Endothelial cell (in vitro differentiated cells): ENCODE results near the gene CSRP1. TPM values are rescaled to one million over a fixed set of nuclear protein-coding genes. Genes with fewer than 3 reads are reported as not detected.

Experiments used
- DNase-seq: peaks from one replicate; pipeline ENCODE4 v3.0.0; 2021; ENCODE audit warnings: low spot score
- H3K27ac Mint-ChIP-seq: one replicate; pipeline ENCODE4 v1.8.0; 2021; ENCODE audit warnings: mixed read lengths, inconsistent platforms; ENCODE audit not compliant: unreplicated experiment
- H3K27me3 Mint-ChIP-seq: one replicate; pipeline ENCODE4 v1.8.0; 2021; ENCODE audit warnings: mild to moderate bottlenecking, moderate library complexity, mixed read lengths, inconsistent platforms; ENCODE audit not compliant: unreplicated experiment
- H3K36me3 Mint-ChIP-seq: one replicate; pipeline ENCODE4 v1.8.0; 2021; ENCODE audit warnings: mild to moderate bottlenecking, low read depth, mixed read lengths, inconsistent platforms; ENCODE audit not compliant: unreplicated experiment
- H3K4me1 Mint-ChIP-seq: one replicate; pipeline ENCODE4 v1.8.0; 2021; ENCODE audit warnings: mild to moderate bottlenecking, mixed read lengths, inconsistent platforms; ENCODE audit not compliant: unreplicated experiment
- H3K4me3 Mint-ChIP-seq: one replicate; pipeline ENCODE4 v1.8.0; 2021; ENCODE audit warnings: mild to moderate bottlenecking, mixed read lengths, inconsistent platforms; ENCODE audit not compliant: unreplicated experiment
- H3K9me3 Mint-ChIP-seq: one replicate; pipeline ENCODE4 v1.8.0; 2021; ENCODE audit warnings: mixed read lengths, inconsistent platforms; ENCODE audit not compliant: unreplicated experiment
- CTCF ChIP-seq: fragments of 200-600 bp; sonication (generic); IDR thresholded peaks from one replicate; pipeline ENCODE4 v1.5.0; 2021; ENCODE audit warnings: antibody characterized with exemption; ENCODE audit not compliant: unreplicated experiment
- total RNA-seq: library from RNA; stranded (reverse); fragmentation: NEBNext Ultra II Directional; extraction: Animal tissue kit (Norgen Biotek cat#: 25700); gene quantifications from one replicate; pipeline ENCODE4 v1.2.1, GENCODE V29; 2021; ENCODE audit not compliant: unreplicated experiment

CSRP1 gene
- total RNA-seq, 1 donor from 2014 or later, result 111 TPM

GRCh38 chr1:201443747-201444146, 63.2 kb downstream of the CSRP1 start:
- Mint-ChIP-seq H3K27me3 (no peaks in the 10 kb centered on the region), H3K36me3 (no peaks in the 10 kb centered on the region), H3K4me3 (no peak overlapping the region), H3K4me1 (peaks cover 13% of the 10 kb centered on the region), H3K27ac (no peak overlapping the region), H3K9me3 (no peaks in the 10 kb centered on the region)
- no peak for DNase-seq
- TF ChIP-seq CTCF, result no peak

- TF ChIP-seq CTCF, result no peak
- H3K27ac Mint-ChIP-seq, result no peak overlapping the region
- peaks cover 5% of the 10 kb centered on the region for H3K27me3 Mint-ChIP-seq
- no peaks in the 10 kb centered on the region for H3K9me3 Mint-ChIP-seq
- no peaks in the 10 kb centered on the region for H3K36me3 Mint-ChIP-seq
- no peak for DNase-seq
- H3K4me3 Mint-ChIP-seq, result no peak overlapping the region
- peaks cover 13% of the 10 kb centered on the region for H3K4me1 Mint-ChIP-seq
Measured at GRCh38 chr1:201436969-201437368, 70.0 kb downstream of the CSRP1 start.

GRCh38 chr1:201436393-201436792, 70.5 kb downstream of the CSRP1 start:
- Mint-ChIP-seq H3K4me3 (no peak overlapping the region), H3K9me3 (no peaks in the 10 kb centered on the region), H3K27me3 (peaks cover 5% of the 10 kb centered on the region), H3K27ac (no peak overlapping the region), H3K4me1 (peaks cover 13% of the 10 kb centered on the region), H3K36me3 (no peaks in the 10 kb centered on the region)
- no peak for TF ChIP-seq CTCF
- DNase-seq, result no peak

- Mint-ChIP-seq H3K36me3 (no peaks in the 10 kb centered on the region), H3K4me1 (peaks cover 10% of the 10 kb centered on the region), H3K27ac (no peak overlapping the region), H3K4me3 (no peak overlapping the region), H3K27me3 (peaks cover 9% of the 10 kb centered on the region), H3K9me3 (no peaks in the 10 kb centered on the region)
- no peak for TF ChIP-seq CTCF
- DNase-seq, result no peak
Measured at GRCh38 chr1:201434266-201434665, 72.7 kb downstream of the CSRP1 start.

- H3K27me3 Mint-ChIP-seq, result peaks cover 9% of the 10 kb centered on the region
- no peak for TF ChIP-seq CTCF
- H3K4me3 Mint-ChIP-seq, result no peak overlapping the region
- peaks cover 10% of the 10 kb centered on the region for H3K4me1 Mint-ChIP-seq
- no peak for DNase-seq
- H3K36me3 Mint-ChIP-seq, result no peaks in the 10 kb centered on the region
- H3K27ac Mint-ChIP-seq, result no peak overlapping the region
- no peaks in the 10 kb centered on the region for H3K9me3 Mint-ChIP-seq
Measured at GRCh38 chr1:201433609-201434008, 73.3 kb downstream of the CSRP1 start.

Other genes with a start within 250 kb of the CSRP1 start
- 0.64 TPM for gene PKP1, start 223.6 kb downstream of the CSRP1 start, total RNA-seq
- gene TNNT2, start 129.4 kb downstream of the CSRP1 start, total RNA-seq, result 3.3 TPM
- gene LAD1, start 107.8 kb downstream of the CSRP1 start, total RNA-seq, result 0.59 TPM
- gene TNNI1, start 85.4 kb downstream of the CSRP1 start, total RNA-seq, result not detected
- 25.0 TPM for gene PHLDA3, start 37.9 kb downstream of the CSRP1 start, total RNA-seq
- gene NAV1, start 32.0 kb upstream of the CSRP1 start, total RNA-seq, result 101 TPM